HL-60 (cell line): ENCODE data around the gene MACROD1.

Experiments
- DNase-seq, 2 experiments: peaks; one replicate each; pipeline ENCODE4 v3.0.0-alpha.2; 2010 to 2020; ENCODE audit warnings: low read depth in 1 of 2, low spot score in 1 of 2
- H3K27ac ChIP-seq: fragments of 250-450 bp; sonication (Bioruptor Pico); replicated peaks from 2 replicates; pipeline ENCODE4 v1.5.1; 2020; ENCODE audit warnings: mild to moderate bottlenecking, moderate library complexity
- H3K27me3 ChIP-seq: fragments of 250-450 bp; sonication (Bioruptor Pico); 2 replicates; pipeline ENCODE4 v1.5.1; 2021; ENCODE audit warnings: mild to moderate bottlenecking, moderate library complexity; ENCODE audit not compliant: insufficient read depth, poor library complexity, severe bottlenecking
- H3K4me3 ChIP-seq: replicated peaks from 2 replicates; pipeline ENCODE4 v1.5.1; 2011; ENCODE audit warnings: mild to moderate bottlenecking, control low read depth, low read length; ENCODE audit not compliant: insufficient read depth
- CTCF ChIP-seq: IDR thresholded peaks from one replicate; pipeline ENCODE4 v1.5.1; 2011; ENCODE audit warnings: low read length, control low read depth, inconsistent platforms; ENCODE audit not compliant: insufficient read depth
- GABPA ChIP-seq: IDR thresholded peaks from 2 replicates; pipeline ENCODE4 v1.6.1; 2012; ENCODE audit warnings: low read depth
- POLR2AphosphoS5 ChIP-seq: IDR thresholded peaks from 2 replicates; pipeline ENCODE4 v1.6.1; 2012; ENCODE audit warnings: low read depth
- REST ChIP-seq: IDR thresholded peaks from 2 replicates; pipeline ENCODE4 v1.6.1; 2012; ENCODE audit warnings: low read depth; ENCODE audit not compliant: insufficient replicate concordance
- SPI1 ChIP-seq: IDR thresholded peaks from 2 replicates; pipeline ENCODE4 v1.6.1; 2012; ENCODE audit warnings: low read depth, mild to moderate bottlenecking, borderline replicate concordance

The MACROD1 gene

GRCh38 chr11:64078905-64079304 lies 87.0 kb downstream of the MACROD1 start:
- no peak for DNase-seq
- TF ChIP-seq POLR2AphosphoS5 (no peak), SPI1 (no peak), CTCF (no peak)
- no peak overlapping the region for H3K4me3 ChIP-seq
- H3K27me3 ChIP-seq = no peaks in the 10 kb centered on the region
- H3K27ac ChIP-seq = no peak overlapping the region

GRCh38 chr11:64078284-64078683 lies 87.6 kb downstream of the MACROD1 start:
- H3K27me3 ChIP-seq = no peaks in the 10 kb centered on the region
- H3K4me3 ChIP-seq = no peak overlapping the region
- TF ChIP-seq SPI1 (no peak), POLR2AphosphoS5 (no peak), GABPA (no peak), CTCF (no peak), REST (no peak)
- H3K27ac ChIP-seq = no peak overlapping the region
- no peak for DNase-seq

- DNase-seq = no peak
- Histone ChIP-seq H3K27me3 (no peaks in the 10 kb centered on the region), H3K4me3 (no peak overlapping the region), H3K27ac (no peak overlapping the region)
- TF ChIP-seq POLR2AphosphoS5 (no peak), REST (no peak), GABPA (no peak), SPI1 (no peak), CTCF (no peak)
These were observed 88.3 kb downstream of the MACROD1 start for GRCh38 chr11:64077607-64078006.

DNA sequence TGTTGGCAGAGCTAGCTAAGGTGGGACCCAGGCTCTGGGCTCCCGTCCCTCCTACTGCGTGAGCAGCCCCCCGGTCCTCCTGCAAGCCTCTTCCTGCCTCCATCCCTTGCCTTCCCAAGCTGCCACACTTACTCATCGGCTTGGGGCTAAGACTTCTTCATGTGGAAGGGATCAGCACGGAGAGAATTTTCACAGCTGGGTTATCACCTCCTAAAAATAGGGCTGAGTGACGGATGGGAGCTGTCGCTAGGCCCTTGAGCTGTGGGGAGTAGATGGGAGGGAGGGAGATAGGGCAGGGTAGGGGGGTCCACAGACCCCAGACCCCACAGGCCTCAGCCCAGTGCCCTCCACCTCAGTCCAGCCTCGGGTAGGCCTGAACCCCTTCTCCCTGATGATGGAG lies 89.2 kb downstream of the MACROD1 start:
- Histone ChIP-seq H3K4me3 (no peak overlapping the region), H3K27me3 (no peaks in the 10 kb centered on the region), H3K27ac (no peak overlapping the region)
- TF ChIP-seq GABPA (no peak), REST (no peak), CTCF (no peak), POLR2AphosphoS5 (no peak), SPI1 (no peak)
- no peak for DNase-seq
